Lower leg skin (tissue), 4 donors: Measurements from ENCODE around the gene GALNT14. TPM values are rescaled to one million over a fixed set of nuclear protein-coding genes. Genes with fewer than 3 reads are reported as not detected.

Experiments used
- DNase-seq, 2 donors: peaks; one replicate each; pipeline ENCODE4 v3.0.0-alpha.2; 2019; ENCODE audit warnings: low spot score in 2 of 2
- H3K4me3 ChIP-seq: fragments of 200-600 bp; sonication (generic); 2 replicates; pipeline ENCODE4 v1.5.1; 2017; ENCODE audit warnings: mild to moderate bottlenecking, low read depth; ENCODE audit not compliant: poor library complexity, severe bottlenecking
- POLR2A ChIP-seq, 2 donors: fragments of 450-650 bp; IDR thresholded peaks; one replicate each; pipeline ENCODE4 v1.6.1; 2016 to 2017; ENCODE audit warnings: antibody characterized with exemption in 2 of 2, mild to moderate bottlenecking in 1 of 2, moderate library complexity in 1 of 2
- WGBS, 2 donors: methylation state at CpG; one replicate each; pipeline ENCODE4 v1.1.5; 2018; 5-methylcytosine and 5-hydroxymethylcytosine counted together
- intact Hi-C: fragments of 100-400 bp; cut with DNase I; formaldehyde crosslinking; loops from one replicate; pipeline ENCODE4 v1.15.0; 2023; ENCODE audit warnings: low total_unique reads
- total RNA-seq, 4 donors: library from RNA; depleted of rRNA; stranded (reverse); fragments of >200 nt; gene quantifications; one replicate each; pipeline ENCODE4 v1.1.0, GENCODE V29; 2016
- TF ChIP-seq, protein P1 (sequence below), 3 donors: fragments of 450-650 bp; IDR thresholded peaks; one replicate each; pipeline ENCODE4 v1.5.1; 2016; ENCODE audit warnings: antibody characterized with exemption in 3 of 3, mild to moderate bottlenecking in 3 of 3, moderate library complexity in 2 of 3

GALNT14 gene
- total RNA-seq, 4 donors from 2014 or later, result 2.5 to 6.2 (median 4.0) TPM

DNA sequence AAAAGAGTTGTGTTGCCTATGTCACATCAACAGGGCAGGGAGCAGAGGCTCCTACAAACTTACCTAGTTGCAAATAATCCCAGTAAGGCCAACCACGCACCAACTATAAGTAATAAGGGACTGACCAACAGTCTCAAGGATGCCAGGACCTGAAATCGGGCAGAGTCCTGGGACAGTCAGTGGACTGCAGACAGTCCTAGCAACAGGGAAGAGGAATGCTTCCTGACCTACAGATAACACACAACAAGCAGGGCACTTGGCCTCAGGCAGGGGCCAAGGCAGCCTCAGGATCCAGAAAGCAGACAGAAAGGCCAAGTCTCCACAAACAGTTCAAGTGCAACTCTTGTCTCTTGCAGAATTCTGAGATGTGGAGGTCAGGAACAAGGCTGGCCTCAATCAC, 56.2 kb downstream of the GALNT14 start:
- intact Hi-C loops, result no loop called here
- DNase-seq, result peak in 1 of 2 donors; percentile 29
- 76 to 84% methylated on average over 2 of the region's 2 CpGs for WGBS, 2 donors
- TF ChIP-seq POLR2A (IDR thresholded peaks at IDR 0.05), result no peak
- TF ChIP-seq, protein P1, sequence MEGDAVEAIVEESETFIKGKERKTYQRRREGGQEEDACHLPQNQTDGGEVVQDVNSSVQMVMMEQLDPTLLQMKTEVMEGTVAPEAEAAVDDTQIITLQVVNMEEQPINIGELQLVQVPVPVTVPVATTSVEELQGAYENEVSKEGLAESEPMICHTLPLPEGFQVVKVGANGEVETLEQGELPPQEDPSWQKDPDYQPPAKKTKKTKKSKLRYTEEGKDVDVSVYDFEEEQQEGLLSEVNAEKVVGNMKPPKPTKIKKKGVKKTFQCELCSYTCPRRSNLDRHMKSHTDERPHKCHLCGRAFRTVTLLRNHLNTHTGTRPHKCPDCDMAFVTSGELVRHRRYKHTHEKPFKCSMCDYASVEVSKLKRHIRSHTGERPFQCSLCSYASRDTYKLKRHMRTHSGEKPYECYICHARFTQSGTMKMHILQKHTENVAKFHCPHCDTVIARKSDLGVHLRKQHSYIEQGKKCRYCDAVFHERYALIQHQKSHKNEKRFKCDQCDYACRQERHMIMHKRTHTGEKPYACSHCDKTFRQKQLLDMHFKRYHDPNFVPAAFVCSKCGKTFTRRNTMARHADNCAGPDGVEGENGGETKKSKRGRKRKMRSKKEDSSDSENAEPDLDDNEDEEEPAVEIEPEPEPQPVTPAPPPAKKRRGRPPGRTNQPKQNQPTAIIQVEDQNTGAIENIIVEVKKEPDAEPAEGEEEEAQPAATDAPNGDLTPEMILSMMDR (IDR thresholded peaks at IDR 0.05), result no peak
- no peak overlapping the region for H3K4me3 ChIP-seq

DNA sequence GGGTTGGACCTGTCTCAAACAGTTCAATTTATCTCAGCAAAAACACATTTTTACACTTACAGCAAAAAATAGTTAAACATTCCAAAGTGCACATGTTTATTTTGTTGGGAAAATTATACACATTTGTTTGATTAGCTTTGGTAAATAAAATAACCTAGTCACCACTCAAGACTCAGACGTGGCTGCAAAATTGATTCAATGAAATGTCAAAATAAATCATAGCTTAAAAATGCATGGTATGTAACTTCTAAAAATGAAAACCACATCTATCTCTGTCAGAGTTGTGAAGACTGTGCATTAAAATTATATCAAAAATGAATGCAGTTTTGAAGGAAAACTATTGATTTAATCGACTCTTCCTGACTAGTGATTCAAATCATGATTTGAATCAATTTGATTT, 56.7 kb downstream of the GALNT14 start:
- 38 to 46% methylated on average over 2 of the region's 2 CpGs for WGBS, 2 donors
- no peak overlapping the region for H3K4me3 ChIP-seq
- TF ChIP-seq, protein P1 (IDR thresholded peaks at IDR 0.05), result no peak
- DNase-seq, result no peak
- intact Hi-C loops, result no loop called here

DNA sequence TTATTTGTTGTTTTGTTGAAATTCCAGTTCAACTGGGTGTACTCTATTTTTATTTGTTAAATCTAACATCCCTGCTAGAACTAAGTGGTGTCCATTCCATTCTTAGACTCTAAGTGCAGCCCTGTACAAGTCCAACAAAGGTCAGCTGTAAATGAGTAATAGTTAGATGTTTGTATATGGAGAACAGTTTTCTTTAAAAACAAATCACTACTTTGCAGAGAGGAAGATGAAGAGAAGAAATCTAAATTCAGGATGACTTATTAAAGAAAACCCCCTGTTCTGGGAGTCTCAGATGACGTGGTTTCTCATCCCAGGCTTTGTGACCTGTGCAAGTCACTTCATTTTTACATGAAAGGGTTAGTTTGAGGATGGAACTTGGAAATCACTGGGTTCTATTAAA, 57.9 kb downstream of the GALNT14 start:
- TF ChIP-seq, protein P1 (IDR thresholded peaks at IDR 0.05), result no peak
- TF ChIP-seq POLR2A (IDR thresholded peaks at IDR 0.05), result no peak
- WGBS, 2 donors, result 77 to 91% methylated on average over 1 of the region's 1 CpG
- DNase-seq, result no peak
- intact Hi-C loops, result no loop called here
- no peak overlapping the region for H3K4me3 ChIP-seq

DNA sequence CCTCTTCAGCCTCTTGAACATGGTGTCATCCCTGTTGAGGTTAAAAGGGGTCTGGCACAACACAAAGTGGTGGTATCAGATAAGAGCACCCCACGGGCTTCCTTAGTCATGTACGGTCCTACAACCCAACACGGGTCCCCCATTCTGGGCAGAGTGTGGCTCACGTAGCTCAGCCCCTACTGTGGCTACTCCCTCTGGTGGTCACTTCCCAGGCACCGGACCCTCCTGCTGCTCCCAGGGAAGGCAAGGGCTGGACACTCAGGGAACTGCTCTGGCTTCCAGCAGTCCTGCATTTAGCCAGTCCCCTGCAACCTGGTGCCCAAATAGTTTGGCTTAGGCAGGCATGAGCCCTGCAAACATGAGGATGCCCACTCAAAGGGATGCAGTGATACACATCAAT, 58.6 kb downstream of the GALNT14 start:
- TF ChIP-seq, protein P1 (IDR thresholded peaks at IDR 0.05), result no peak
- TF ChIP-seq POLR2A (IDR thresholded peaks at IDR 0.05), result no peak
- WGBS, 2 donors, result 85 to 95% methylated on average over 5 of the region's 5 CpGs
- peak in 1 of 2 donors; percentile 76 for DNase-seq
- intact Hi-C loops, result no loop called here
- H3K4me3 ChIP-seq, result no peak overlapping the region

DNA sequence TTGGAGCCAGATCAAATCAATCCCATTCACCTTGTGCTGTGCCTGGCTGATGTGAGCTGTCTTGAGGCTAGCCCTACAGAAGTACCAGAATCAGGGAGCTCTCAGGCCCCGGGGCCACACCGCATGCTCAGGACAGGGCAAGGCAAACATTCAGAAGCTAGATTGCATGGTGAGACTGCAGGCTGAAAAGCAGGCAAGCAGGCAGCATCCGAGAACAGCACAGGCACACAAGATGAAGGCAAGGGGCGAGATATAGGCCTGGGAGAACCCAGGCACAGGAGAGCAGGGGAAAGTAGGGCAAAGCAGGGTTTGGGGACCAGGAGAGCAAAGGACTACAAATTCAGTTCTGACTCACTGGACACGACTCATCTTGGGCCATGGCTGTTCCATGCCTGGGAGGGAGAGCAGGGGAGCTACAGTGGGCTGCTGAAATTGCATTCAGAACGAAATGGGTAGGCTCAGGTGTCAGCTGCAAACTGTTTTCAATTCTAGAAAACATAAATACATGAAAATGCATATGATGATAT, 59.6 kb downstream of the GALNT14 start:
- DNase-seq, result peak in 1 of 2 donors; percentile 66
- no peak for TF ChIP-seq POLR2A (IDR thresholded peaks at IDR 0.05)
- TF ChIP-seq, protein P1 (IDR thresholded peaks at IDR 0.05), result no peak
- no peak overlapping the region for H3K4me3 ChIP-seq
- WGBS, 2 donors, result 79 to 80% methylated on average over 6 of the region's 6 CpGs
- intact Hi-C loops, result no loop called here

DNA sequence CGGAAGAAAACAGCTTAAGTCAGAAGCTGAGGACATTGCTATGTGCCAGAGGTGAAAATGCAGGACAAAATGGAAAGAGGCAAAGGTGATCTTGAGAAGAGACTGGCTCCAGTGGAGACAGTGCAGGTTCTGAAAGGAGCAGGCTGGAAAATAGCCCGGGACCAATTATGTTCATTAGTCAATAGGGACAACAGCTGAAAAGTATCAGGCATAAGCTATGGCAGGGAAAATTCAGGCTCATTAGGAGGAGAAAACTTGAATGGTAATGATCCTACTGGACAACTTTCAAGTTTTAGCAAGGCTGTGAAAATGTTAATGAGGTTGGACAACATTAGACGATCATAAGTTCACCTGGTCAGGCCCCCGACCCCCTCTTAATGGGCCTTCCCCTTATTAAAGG, 60.2 kb downstream of the GALNT14 start:
- no peak for TF ChIP-seq POLR2A (IDR thresholded peaks at IDR 0.05)
- TF ChIP-seq, protein P1 (IDR thresholded peaks at IDR 0.05), result no peak
- no peak overlapping the region for H3K4me3 ChIP-seq
- peak in 1 of 2 donors; percentile 18 for DNase-seq
- intact Hi-C loops, result no loop called here
- WGBS, 2 donors, result 86 to 87% methylated on average over 4 of the region's 4 CpGs
